HT-29 (cell line): ENCODE measurements around the gene MMP21. TPM values are rescaled to one million over a fixed set of nuclear protein-coding genes. Genes with fewer than 3 reads are reported as not detected.
A peak's percentile ranks its signal among the peaks of the same experiment; 100 is the strongest.

ENCODE experiments used
- DNase-seq: peaks from one replicate; pipeline ENCODE4 v3.0.0-alpha.2; 2015; ENCODE audit warnings: low spot score
- total RNA-seq: library from RNA; depleted of rRNA; stranded (reverse); fragments of >200 nt; shearing (Covaris generic); gene quantifications from 2 replicates; pipeline ENCODE4 v1.2.3, GENCODE V29; 2014; rRNA removed

Gene MMP21
- total RNA-seq: not detected in 2 replicates

GRCh38 chr10:125775491-125776106, at the start of gene MMP21:
TSS of gene MMP21 (minus strand) at chr10:125775821. CDS start at chr10:125775821, 0 bp downstream.
- no peak for DNase-seq

GRCh38 chr10:125824736-125825135, 49.1 kb upstream of the MMP21 start:
- DNase-seq: peak; percentile 31

- DNase-seq: no peak
Observed at GRCh38 chr10:125823663-125824251, 48.1 kb upstream of the MMP21 start.

GRCh38 chr10:125822878-125823662, 47.4 kb upstream of the MMP21 start, which contains the start of the genes BCCIP and UROS:
TSS of gene BCCIP (plus strand) at chr10:125823546. CDS start at chr10:125823558, 12 bp downstream.
TSS of gene UROS (minus strand) at chr10:125823258. CDS start at chr10:125816499, 6,759 bp downstream.
- peak; percentile 96 for DNase-seq

- no peak for DNase-seq
Observed at GRCh38 chr10:125820701-125821100, 45.1 kb upstream of the MMP21 start.

- DNase-seq: no peak
Observed at GRCh38 chr10:125817337-125817946, 41.8 kb upstream of the MMP21 start.

GRCh38 chr10:125816548-125816947, 40.9 kb upstream of the MMP21 start:
- DNase-seq: no peak

- DNase-seq: no peak
Observed at GRCh38 chr10:125815764-125816163, 40.1 kb upstream of the MMP21 start.

- DNase-seq: no peak
Observed at GRCh38 chr10:125812128-125812750, 36.6 kb upstream of the MMP21 start.

- DNase-seq: no peak
Observed at GRCh38 chr10:125811251-125811650, 35.6 kb upstream of the MMP21 start.

GRCh38 chr10:125808047-125808446, 32.4 kb upstream of the MMP21 start:
- DNase-seq: no peak

GRCh38 chr10:125802739-125803138, 27.1 kb upstream of the MMP21 start:
- DNase-seq: no peak

GRCh38 chr10:125802131-125802530, 26.5 kb upstream of the MMP21 start:
- DNase-seq: no peak

GRCh38 chr10:125801574-125801973, 26.0 kb upstream of the MMP21 start:
- DNase-seq: no peak

GRCh38 chr10:125799451-125800182, 24.0 kb upstream of the MMP21 start:
- no peak for DNase-seq

- no peak for DNase-seq
Observed at GRCh38 chr10:125797994-125798662, 22.5 kb upstream of the MMP21 start.

- DNase-seq: no peak
Observed at GRCh38 chr10:125797424-125797823, 21.8 kb upstream of the MMP21 start.

- DNase-seq: no peak
Observed at GRCh38 chr10:125795637-125796190, 20.1 kb upstream of the MMP21 start.

- no peak for DNase-seq
Observed at GRCh38 chr10:125795128-125795527, 19.5 kb upstream of the MMP21 start.
